Coronary artery (tissue), 2 donors: ENCODE measurements around the gene EN2.

Experiments used
- DNase-seq: peaks from one replicate; pipeline ENCODE4 v3.0.0-alpha.2; 2017; ENCODE audit warnings: low spot score
- H3K27ac ChIP-seq, 2 donors: fragments of 200-600 bp; sonication (generic); one replicate each; pipeline ENCODE4 v1.5.1; 2016 to 2019
- H3K4me3 ChIP-seq: fragments of 200-600 bp; sonication (generic); 2 replicates; pipeline ENCODE4 v1.5.1; 2016; ENCODE audit warnings: mild to moderate bottlenecking, moderate library complexity
- TF ChIP-seq, protein P1 (sequence below): fragments of 200-600 bp; sonication (generic); IDR thresholded peaks from one replicate; pipeline ENCODE4 v1.5.1; 2019; ENCODE audit warnings: antibody characterized with exemption

Gene EN2

DNA sequence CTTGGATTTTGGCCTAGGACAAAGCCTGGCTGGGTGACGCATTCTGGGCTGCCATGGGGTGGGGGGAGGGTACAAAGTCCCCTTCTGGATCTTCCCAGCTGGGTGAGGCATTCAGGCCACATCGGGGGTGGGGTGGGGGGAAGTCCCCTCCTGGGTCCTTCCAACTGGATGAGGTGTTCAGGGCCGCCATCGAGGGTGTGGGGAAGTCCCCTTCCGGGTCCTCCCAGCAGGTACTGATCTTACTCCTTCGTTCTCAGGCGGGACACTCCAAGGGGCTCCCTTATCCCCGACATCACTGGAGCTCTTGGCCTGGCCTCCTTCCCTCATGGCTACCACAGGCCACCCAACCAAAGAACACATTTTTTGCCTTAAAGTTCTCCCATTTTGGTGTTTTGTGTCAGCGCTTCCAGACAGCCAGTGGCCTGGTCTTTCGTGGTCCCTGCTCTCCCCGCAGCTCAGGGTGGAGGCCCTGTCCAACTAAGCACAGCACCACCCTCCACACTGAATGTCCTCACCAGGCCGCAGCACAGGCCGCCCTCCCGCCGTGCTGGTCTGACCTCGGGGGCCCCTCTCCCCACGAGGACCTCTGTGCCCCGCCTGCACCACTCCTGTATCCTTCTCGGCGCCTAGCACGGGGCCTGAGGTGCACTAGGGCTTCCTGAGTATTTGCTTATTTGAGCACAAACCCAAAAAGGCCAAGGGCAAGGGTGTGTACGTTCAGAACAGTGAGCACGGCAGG, 38.5 kb downstream of the EN2 start:
- TF ChIP-seq, protein P1, sequence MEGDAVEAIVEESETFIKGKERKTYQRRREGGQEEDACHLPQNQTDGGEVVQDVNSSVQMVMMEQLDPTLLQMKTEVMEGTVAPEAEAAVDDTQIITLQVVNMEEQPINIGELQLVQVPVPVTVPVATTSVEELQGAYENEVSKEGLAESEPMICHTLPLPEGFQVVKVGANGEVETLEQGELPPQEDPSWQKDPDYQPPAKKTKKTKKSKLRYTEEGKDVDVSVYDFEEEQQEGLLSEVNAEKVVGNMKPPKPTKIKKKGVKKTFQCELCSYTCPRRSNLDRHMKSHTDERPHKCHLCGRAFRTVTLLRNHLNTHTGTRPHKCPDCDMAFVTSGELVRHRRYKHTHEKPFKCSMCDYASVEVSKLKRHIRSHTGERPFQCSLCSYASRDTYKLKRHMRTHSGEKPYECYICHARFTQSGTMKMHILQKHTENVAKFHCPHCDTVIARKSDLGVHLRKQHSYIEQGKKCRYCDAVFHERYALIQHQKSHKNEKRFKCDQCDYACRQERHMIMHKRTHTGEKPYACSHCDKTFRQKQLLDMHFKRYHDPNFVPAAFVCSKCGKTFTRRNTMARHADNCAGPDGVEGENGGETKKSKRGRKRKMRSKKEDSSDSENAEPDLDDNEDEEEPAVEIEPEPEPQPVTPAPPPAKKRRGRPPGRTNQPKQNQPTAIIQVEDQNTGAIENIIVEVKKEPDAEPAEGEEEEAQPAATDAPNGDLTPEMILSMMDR: no peak
- Histone ChIP-seq H3K4me3 (no peak overlapping the region), H3K27ac (no peak overlapping the region)
- DNase-seq: no peak

DNA sequence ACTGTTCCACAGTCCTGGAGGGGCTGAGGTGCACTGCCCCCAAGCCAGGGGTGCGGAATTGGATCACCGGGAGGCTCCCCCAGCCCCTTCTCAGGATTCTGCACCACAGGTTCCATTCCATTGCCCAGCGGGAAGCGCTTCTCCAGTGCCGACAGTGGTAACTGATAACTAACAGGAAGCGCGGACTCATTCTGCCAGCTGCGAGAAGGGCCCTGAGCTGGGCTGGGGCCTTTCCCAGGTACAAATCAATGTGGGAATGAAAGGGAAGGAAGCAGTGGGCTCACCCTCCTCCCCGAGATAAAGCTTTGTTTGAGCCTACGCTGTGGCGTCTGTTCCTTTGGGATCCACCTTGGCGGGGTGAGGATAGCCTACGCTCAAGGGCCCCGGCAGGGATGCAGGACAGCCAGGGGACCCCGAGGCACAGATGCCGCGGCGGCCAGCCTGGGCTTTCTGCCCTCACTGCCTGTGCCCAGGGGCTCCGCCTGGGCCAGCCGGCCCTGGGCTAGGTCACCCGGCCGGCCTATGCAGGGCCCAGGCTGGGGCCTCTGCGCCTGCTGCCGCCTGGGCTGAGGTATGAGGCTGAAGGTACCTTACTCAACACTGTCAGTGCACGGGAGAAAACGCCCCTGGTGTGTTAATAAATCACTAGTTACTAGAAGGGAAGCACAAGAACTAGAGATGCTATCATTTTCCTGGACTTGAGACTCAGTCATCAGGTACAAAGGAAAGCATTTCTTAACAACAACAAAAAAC, 39.4 kb downstream of the EN2 start:
- no peak for DNase-seq
- Histone ChIP-seq H3K27ac (no peak overlapping the region), H3K4me3 (no peak overlapping the region)
- TF ChIP-seq, protein P1: no peak

DNA sequence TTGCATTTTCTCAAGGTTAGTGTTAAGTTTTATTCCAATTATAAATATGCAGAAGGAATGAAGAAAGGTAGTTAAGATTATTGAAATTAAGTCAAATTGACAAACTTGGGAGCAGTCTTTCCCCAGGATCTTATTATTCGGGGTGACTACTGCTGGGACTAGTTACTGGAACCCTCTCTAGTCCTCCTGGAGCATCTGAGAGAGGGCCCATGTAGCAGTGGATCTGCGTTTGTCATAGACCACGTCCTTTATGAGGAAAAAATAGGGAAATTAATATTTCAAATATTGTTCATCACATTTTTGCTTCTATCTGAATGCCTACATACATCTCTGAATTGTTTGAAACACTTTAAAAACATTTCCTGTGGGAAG, 47.5 kb downstream of the EN2 start:
- no peak for DNase-seq
- H3K4me3 ChIP-seq: no peak overlapping the region
- H3K27ac ChIP-seq: no peak overlapping the region
- TF ChIP-seq, protein P1: no peak

DNA sequence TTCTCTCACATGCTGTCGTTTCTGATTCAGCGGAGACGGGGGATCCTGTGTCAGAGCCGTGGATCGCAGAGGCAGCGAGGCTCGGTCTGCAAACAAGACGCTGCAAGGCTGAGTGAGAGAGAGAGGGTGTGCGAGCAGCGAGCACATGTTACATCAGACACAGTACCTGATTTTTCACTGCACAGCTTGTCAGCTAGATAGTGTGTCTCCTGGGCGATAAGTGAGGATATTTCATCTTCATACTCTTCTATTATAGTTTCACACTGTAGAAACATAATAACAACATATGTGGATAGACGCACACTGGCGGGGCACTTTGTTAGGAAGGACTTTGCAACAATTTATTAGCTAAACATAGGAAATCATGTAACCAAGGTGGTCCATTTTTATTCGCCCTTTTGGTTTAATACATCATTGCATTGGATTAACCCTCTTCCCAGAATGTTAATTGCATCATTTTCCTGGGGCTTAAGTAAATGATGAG, 49.0 kb downstream of the EN2 start:
- no peak for DNase-seq
- Histone ChIP-seq H3K4me3 (no peak overlapping the region), H3K27ac (no peak overlapping the region)
- TF ChIP-seq, protein P1: no peak

DNA sequence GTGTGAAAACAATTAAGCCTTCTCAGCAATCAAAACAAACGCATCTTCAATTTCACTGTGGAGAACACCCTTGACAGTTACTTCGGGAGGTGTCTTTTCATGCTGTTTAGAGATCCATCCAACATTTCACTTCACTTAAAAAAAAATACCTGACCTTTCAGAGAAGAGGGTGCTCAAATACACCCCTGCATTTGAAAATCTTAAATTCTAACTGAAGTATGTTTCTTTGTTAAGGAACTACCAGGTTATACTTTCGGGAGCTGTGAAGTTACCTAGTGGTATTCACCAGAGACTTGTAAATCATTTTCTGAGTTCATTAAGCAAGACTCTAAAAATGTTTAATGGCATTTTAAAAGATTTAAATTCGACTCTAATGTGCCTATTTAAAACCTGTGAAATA, 49.6 kb downstream of the EN2 start:
- Histone ChIP-seq H3K4me3 (no peak overlapping the region), H3K27ac (no peak overlapping the region)
- TF ChIP-seq, protein P1: no peak
- DNase-seq: no peak

DNA sequence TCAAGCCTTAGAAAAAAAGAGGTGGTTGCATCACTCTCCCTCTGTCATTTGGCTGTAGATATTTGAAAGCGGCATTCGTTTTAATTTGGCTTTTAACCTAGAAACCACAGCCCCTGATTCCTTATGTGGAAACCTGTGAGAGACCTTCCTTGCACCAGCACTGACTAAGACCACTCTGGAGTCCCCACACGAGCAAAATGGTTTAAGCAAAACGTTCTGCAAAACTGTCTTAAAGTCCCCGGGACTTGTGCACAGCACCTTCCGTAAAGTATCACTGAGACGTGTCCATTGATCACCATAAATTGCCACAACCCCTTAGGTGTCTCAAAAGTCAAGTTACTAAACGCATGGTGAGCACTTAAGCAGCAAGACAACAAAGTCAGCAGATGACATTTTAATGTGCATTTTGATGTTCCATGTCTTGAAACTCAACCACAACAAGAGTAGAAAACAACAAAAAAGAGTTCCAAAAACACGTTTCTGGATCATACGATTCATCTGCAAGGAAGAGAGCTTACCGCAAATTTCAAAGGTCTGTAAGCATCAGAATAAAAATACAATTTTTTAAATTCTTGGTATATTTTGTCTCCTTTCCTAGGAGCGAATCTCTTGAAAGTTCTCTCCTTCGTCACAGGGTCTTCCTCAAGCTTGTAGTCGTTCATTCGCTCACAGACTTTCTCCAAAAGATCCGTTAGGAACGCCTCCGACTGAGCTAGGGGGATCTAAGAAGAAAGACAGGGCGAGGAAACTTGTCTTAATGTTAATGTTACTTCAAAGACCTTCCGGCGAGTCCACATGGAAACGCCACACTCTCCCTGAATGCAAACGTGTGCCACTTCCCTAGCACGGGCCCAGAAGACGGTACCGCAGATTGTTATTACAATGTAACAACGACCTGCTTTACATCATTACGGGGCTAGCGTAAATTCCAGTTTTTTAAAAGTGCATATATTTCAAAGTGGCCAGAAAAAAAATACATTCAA, 50.7 kb downstream of the EN2 start:
- H3K4me3 ChIP-seq: no peak overlapping the region
- no peak overlapping the region for H3K27ac ChIP-seq
- TF ChIP-seq, protein P1: no peak
- DNase-seq: no peak
